BE2C (cell line): ENCODE measurements around the gene PCDHA1.

Experiments used
- DNase-seq: peaks from one replicate; pipeline ENCODE4 v3.0.0-alpha.2; 2020
- H3K27me3 ChIP-seq: fragments of 250-450 bp; sonication (Bioruptor Pico); 2 replicates; pipeline ENCODE4 v1.5.1; 2020; ENCODE audit warnings: mild to moderate bottlenecking
- H3K36me3 ChIP-seq: fragments of 250-450 bp; sonication (Bioruptor Pico); 2 replicates; pipeline ENCODE4 v1.5.1; 2020; ENCODE audit warnings: mild to moderate bottlenecking
- H3K4me1 ChIP-seq: fragments of 250-450 bp; sonication (Bioruptor Pico); 2 replicates; pipeline ENCODE4 v1.5.1; 2020
- H3K4me3 ChIP-seq: 2 replicates; pipeline ENCODE4 v1.5.1; 2011; ENCODE audit warnings: low read depth, low read length
- H3K9me3 ChIP-seq: fragments of 250-450 bp; sonication (Bioruptor Pico); 2 replicates; pipeline ENCODE4 v1.5.1; 2020
- TF ChIP-seq, protein P1 (sequence below): IDR thresholded peaks from 2 replicates; pipeline ENCODE4 v1.5.1; 2012; ENCODE audit warnings: mild to moderate bottlenecking, low read depth, low read length

PCDHA1 gene

GRCh38 chr5:141010047-141010793 is 224.3 kb downstream of the PCDHA1 start:
- H3K9me3 ChIP-seq = no peaks in the 10 kb centered on the region
- TF ChIP-seq, protein P1, sequence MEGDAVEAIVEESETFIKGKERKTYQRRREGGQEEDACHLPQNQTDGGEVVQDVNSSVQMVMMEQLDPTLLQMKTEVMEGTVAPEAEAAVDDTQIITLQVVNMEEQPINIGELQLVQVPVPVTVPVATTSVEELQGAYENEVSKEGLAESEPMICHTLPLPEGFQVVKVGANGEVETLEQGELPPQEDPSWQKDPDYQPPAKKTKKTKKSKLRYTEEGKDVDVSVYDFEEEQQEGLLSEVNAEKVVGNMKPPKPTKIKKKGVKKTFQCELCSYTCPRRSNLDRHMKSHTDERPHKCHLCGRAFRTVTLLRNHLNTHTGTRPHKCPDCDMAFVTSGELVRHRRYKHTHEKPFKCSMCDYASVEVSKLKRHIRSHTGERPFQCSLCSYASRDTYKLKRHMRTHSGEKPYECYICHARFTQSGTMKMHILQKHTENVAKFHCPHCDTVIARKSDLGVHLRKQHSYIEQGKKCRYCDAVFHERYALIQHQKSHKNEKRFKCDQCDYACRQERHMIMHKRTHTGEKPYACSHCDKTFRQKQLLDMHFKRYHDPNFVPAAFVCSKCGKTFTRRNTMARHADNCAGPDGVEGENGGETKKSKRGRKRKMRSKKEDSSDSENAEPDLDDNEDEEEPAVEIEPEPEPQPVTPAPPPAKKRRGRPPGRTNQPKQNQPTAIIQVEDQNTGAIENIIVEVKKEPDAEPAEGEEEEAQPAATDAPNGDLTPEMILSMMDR = no peak
- DNase-seq = no peak
- H3K4me1 ChIP-seq = peaks cover under 1% of the 10 kb centered on the region
- no peak overlapping the region for H3K4me3 ChIP-seq
- H3K27me3 ChIP-seq = no peaks in the 10 kb centered on the region
- H3K36me3 ChIP-seq = peaks cover 12% of the 10 kb centered on the region

GRCh38 chr5:141017943-141018342 is 232.0 kb downstream of the PCDHA1 start:
- Histone ChIP-seq H3K4me3 (no peak overlapping the region), H3K27me3 (no peaks in the 10 kb centered on the region), H3K36me3 (no peaks in the 10 kb centered on the region), H3K4me1 (no peaks in the 10 kb centered on the region), H3K9me3 (no peaks in the 10 kb centered on the region)
- TF ChIP-seq, protein P1 = no peak
- DNase-seq = no peak

DNA sequence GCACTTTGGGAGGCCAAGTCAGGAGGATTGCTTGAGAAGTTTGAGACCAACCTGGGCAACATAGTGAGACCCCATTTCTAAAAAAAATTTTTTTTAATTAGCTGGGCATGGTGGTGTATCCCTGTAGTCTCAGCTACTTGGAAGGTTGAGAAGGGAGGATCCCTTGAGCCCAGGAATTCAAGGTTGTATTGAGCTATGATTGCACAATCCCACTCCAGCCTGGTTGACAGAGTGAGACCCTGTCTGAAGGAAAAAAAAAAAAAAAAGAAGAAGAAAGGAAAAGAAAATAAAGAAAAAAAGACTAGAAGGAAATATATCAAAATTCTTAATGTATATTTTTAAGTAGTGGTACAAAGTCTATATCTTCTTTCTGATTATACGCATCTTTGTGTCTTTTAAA is 236.4 kb downstream of the PCDHA1 start:
- TF ChIP-seq, protein P1 = no peak
- no peak for DNase-seq
- no peak overlapping the region for H3K4me3 ChIP-seq

GRCh38 chr5:141031006-141031405 is 245.1 kb downstream of the PCDHA1 start:
- Histone ChIP-seq H3K9me3 (no peaks in the 10 kb centered on the region), H3K27me3 (no peaks in the 10 kb centered on the region), H3K36me3 (no peaks in the 10 kb centered on the region), H3K4me3 (no peak overlapping the region), H3K4me1 (peaks cover 11% of the 10 kb centered on the region)
- DNase-seq = no peak
- TF ChIP-seq, protein P1 = no peak

More for the DNA sequence above, 236.4 kb downstream of the PCDHA1 start:
- Histone ChIP-seq H3K27me3 (no peaks in the 10 kb centered on the region), H3K9me3 (no peaks in the 10 kb centered on the region), H3K4me1 (peaks cover 8% of the 10 kb centered on the region; the same call in 1 of the 2 replicates), H3K36me3 (no peaks in the 10 kb centered on the region)

DNA sequence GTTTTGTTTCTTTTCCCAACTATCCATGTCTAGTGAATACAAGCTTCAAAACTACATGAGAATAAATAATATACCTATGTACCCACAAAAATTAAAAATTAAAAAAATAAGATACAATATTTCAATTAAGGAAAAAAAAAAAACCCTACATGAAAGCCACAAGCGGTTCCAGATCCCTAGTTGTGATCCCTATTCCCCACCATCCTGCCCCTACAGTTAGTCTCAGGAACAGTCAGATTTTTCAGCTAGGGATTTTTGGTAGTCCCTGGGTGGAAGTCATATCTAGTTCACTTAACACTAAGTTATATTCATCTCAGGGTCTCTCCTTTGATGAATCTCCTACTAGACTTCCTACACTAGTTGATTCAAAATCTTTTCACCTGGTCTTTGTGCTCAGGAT is 246.7 kb downstream of the PCDHA1 start:
- Histone ChIP-seq H3K4me3 (no peak overlapping the region), H3K27me3 (no peaks in the 10 kb centered on the region), H3K36me3 (no peaks in the 10 kb centered on the region), H3K9me3 (no peaks in the 10 kb centered on the region), H3K4me1 (peaks cover 3% of the 10 kb centered on the region)
- DNase-seq = no peak
- TF ChIP-seq, protein P1 = peak; percentile 26; the same call in 1 of the 2 replicates

DNA sequence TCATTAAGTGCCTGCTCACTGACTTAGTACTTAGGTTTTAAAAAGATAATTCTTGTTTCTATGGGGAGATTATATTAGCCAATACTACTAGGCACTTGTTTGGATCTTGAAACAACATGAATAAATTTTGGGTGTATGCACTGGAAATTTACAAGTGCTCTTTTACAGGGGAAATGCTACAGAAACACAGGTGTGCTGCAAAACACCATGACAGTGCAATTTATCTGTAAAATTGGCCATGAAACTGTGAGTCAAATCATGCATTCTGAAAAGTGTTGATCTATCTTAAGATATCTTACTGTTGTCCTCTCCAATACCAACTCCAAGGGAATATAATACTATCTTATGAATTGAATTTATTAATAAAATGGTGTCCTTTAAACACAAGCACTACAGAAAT is 253.1 kb downstream of the PCDHA1 start:
- H3K4me3 ChIP-seq = peak overlapping the region; percentile 74
- no peaks in the 10 kb centered on the region for H3K27me3 ChIP-seq
- H3K4me1 ChIP-seq = no peaks in the 10 kb centered on the region; the same call in 1 of the 2 replicates
- DNase-seq = no peak
- H3K9me3 ChIP-seq = no peaks in the 10 kb centered on the region
- TF ChIP-seq, protein P1 = no peak
- H3K36me3 ChIP-seq = no peaks in the 10 kb centered on the region
